Large intestine (tissue), 3 donors: Measurements from ENCODE around the gene MSX1. TPM values are rescaled to one million over a fixed set of nuclear protein-coding genes. Genes with fewer than 3 reads are reported as not detected.
"Not testable (repeated sequence)": the region's sequence is repeated elsewhere in the genome, so short reads cannot be mapped to it uniquely, and the experiment has no call there.

ENCODE experiments used
- DNase-seq, 2 donors: peaks; one replicate each; pipeline versions ENCODE4 v3.0.0 to v3.0.0-alpha.2; 2013
- H3K27ac ChIP-seq: one replicate; pipeline ENCODE4 v1.5.1; 2013; ENCODE audit warnings: low read length
- H3K27me3 ChIP-seq: 2 replicates; pipeline ENCODE4 v1.6.1; 2013; ENCODE audit warnings: low read length; ENCODE audit not compliant: control insufficient read depth, insufficient read depth
- H3K36me3 ChIP-seq: 2 replicates; pipeline ENCODE4 v1.6.1; 2013; ENCODE audit warnings: low read length; ENCODE audit not compliant: control insufficient read depth, insufficient read depth
- H3K4me1 ChIP-seq: one replicate; pipeline ENCODE4 v1.6.1; 2013; ENCODE audit warnings: low read length; ENCODE audit not compliant: control insufficient read depth, insufficient read depth
- H3K4me3 ChIP-seq: one replicate; pipeline ENCODE4 v1.5.1; 2013; ENCODE audit warnings: low read length
- H3K9me3 ChIP-seq: one replicate; pipeline ENCODE4 v1.6.1; 2013; ENCODE audit warnings: mild to moderate bottlenecking, low read depth, low read length, moderate library complexity; ENCODE audit not compliant: control insufficient read depth
- WGBS: methylation state at CpG from one replicate; pipeline ENCODE4 v1.1.5; 2013; ENCODE audit warnings: low lambda C conversion rate; ENCODE audit not compliant: insufficient coverage; 5-methylcytosine and 5-hydroxymethylcytosine counted together
- polyA plus RNA-seq: library from polyadenylated mRNA; unstranded; fragments of 120-200 nt; gene quantifications from one replicate; pipeline ENCODE4 v1.2.1, GENCODE V29; 2013

The MSX1 gene
- polyA plus RNA-seq, 1 donor, result 2.8 TPM

- not testable (repeated sequence) for H3K27me3 ChIP-seq, H3K4me3 ChIP-seq, DNase-seq, H3K36me3 ChIP-seq, H3K4me1 ChIP-seq, H3K27ac ChIP-seq
- H3K9me3 ChIP-seq, result peaks cover 12% of the 10 kb centered on the region
- no CpG with 5 or more reads among the region's 6 CpGs for WGBS
Observed at GRCh38 chr4:4822286-4822685, 37.2 kb upstream of the MSX1 start.

GRCh38 chr4:4823621-4824162, 35.8 kb upstream of the MSX1 start:
- no CpG with 5 or more reads among the region's 2 CpGs for WGBS
- H3K4me3 ChIP-seq, result no peak overlapping the region
- H3K36me3 ChIP-seq, result no peaks in the 10 kb centered on the region
- peaks cover 6% of the 10 kb centered on the region for H3K4me1 ChIP-seq
- H3K27ac ChIP-seq, result no peak overlapping the region
- no peak for DNase-seq
- H3K9me3 ChIP-seq, result peaks cover 12% of the 10 kb centered on the region
- H3K27me3 ChIP-seq, result peaks cover 2% of the 10 kb centered on the region

GRCh38 chr4:4824232-4824631, 35.2 kb upstream of the MSX1 start:
- Histone ChIP-seq H3K36me3 (no peaks in the 10 kb centered on the region), H3K9me3 (peaks cover 12% of the 10 kb centered on the region), H3K4me1 (peaks cover 6% of the 10 kb centered on the region), H3K4me3 (no peak overlapping the region), H3K27me3 (no peaks in the 10 kb centered on the region), H3K27ac (no peak overlapping the region)
- no CpG with 5 or more reads among the region's 3 CpGs for WGBS
- DNase-seq, result no peak

GRCh38 chr4:4825431-4825830, 34.0 kb upstream of the MSX1 start:
- no peaks in the 10 kb centered on the region for H3K36me3 ChIP-seq
- no peak for DNase-seq
- peaks cover 10% of the 10 kb centered on the region for H3K9me3 ChIP-seq
- 100% methylated on average over 1 of the region's 7 CpGs for WGBS
- H3K4me3 ChIP-seq, result no peak overlapping the region
- peaks cover 6% of the 10 kb centered on the region for H3K4me1 ChIP-seq
- H3K27me3 ChIP-seq, result peaks cover 2% of the 10 kb centered on the region
- no peak overlapping the region for H3K27ac ChIP-seq

- no peak for DNase-seq
- H3K27me3 ChIP-seq, result peaks cover 2% of the 10 kb centered on the region
- no peaks in the 10 kb centered on the region for H3K36me3 ChIP-seq
- no peak overlapping the region for H3K27ac ChIP-seq
- no CpG with 5 or more reads among the region's 2 CpGs for WGBS
- H3K4me3 ChIP-seq, result no peak overlapping the region
- no peaks in the 10 kb centered on the region for H3K4me1 ChIP-seq
- no peaks in the 10 kb centered on the region for H3K9me3 ChIP-seq
Observed at GRCh38 chr4:4829837-4830236, 29.6 kb upstream of the MSX1 start.

GRCh38 chr4:4831266-4831665, 28.2 kb upstream of the MSX1 start:
- no CpG with 5 or more reads among the region's 7 CpGs for WGBS
- Histone ChIP-seq H3K27ac (no peak overlapping the region), H3K4me3 (no peak overlapping the region), H3K9me3 (no peaks in the 10 kb centered on the region), H3K36me3 (no peaks in the 10 kb centered on the region), H3K4me1 (no peaks in the 10 kb centered on the region), H3K27me3 (peaks cover 2% of the 10 kb centered on the region)
- no peak for DNase-seq

GRCh38 chr4:4831825-4832224, 27.6 kb upstream of the MSX1 start:
- Histone ChIP-seq H3K4me1 (no peaks in the 10 kb centered on the region), H3K36me3 (no peaks in the 10 kb centered on the region), H3K27ac (no peak overlapping the region), H3K27me3 (peaks cover 2% of the 10 kb centered on the region), H3K9me3 (no peaks in the 10 kb centered on the region), H3K4me3 (no peak overlapping the region)
- DNase-seq, result no peak
- no CpG with 5 or more reads among the region's 6 CpGs for WGBS

GRCh38 chr4:4836044-4836443, 23.4 kb upstream of the MSX1 start:
- DNase-seq, result no peak
- Histone ChIP-seq H3K9me3 (no peaks in the 10 kb centered on the region), H3K27ac (no peak overlapping the region), H3K36me3 (no peaks in the 10 kb centered on the region), H3K4me3 (no peak overlapping the region), H3K4me1 (peaks cover 11% of the 10 kb centered on the region), H3K27me3 (peaks cover 6% of the 10 kb centered on the region)
- no CpG with 5 or more reads among the region's 3 CpGs for WGBS

GRCh38 chr4:4837316-4837715, 22.1 kb upstream of the MSX1 start:
- Histone ChIP-seq H3K4me3 (no peak overlapping the region), H3K4me1 (peaks cover 11% of the 10 kb centered on the region), H3K36me3 (no peaks in the 10 kb centered on the region), H3K27me3 (peaks cover 9% of the 10 kb centered on the region), H3K9me3 (no peaks in the 10 kb centered on the region), H3K27ac (no peak overlapping the region)
- no peak for DNase-seq
- no CpG with 5 or more reads among the region's 2 CpGs for WGBS

- DNase-seq, result no peak
- H3K27me3 ChIP-seq, result peaks cover 15% of the 10 kb centered on the region
- H3K4me1 ChIP-seq, result peaks cover 11% of the 10 kb centered on the region
- H3K27ac ChIP-seq, result no peak overlapping the region
- H3K4me3 ChIP-seq, result no peak overlapping the region
- WGBS, result 50% methylated on average over 1 of the region's 13 CpGs
- no peaks in the 10 kb centered on the region for H3K36me3 ChIP-seq
- no peaks in the 10 kb centered on the region for H3K9me3 ChIP-seq
Observed at GRCh38 chr4:4838051-4838935, 21.2 kb upstream of the MSX1 start.
